DMS53 (cell line): Measurements from ENCODE around the gene ZNHIT2.

ENCODE experiments used
- DNase-seq: peaks from one replicate; lab custom pipeline; 2025; lab: John Stamatoyannopoulos, UW

The ZNHIT2 gene

DNA sequence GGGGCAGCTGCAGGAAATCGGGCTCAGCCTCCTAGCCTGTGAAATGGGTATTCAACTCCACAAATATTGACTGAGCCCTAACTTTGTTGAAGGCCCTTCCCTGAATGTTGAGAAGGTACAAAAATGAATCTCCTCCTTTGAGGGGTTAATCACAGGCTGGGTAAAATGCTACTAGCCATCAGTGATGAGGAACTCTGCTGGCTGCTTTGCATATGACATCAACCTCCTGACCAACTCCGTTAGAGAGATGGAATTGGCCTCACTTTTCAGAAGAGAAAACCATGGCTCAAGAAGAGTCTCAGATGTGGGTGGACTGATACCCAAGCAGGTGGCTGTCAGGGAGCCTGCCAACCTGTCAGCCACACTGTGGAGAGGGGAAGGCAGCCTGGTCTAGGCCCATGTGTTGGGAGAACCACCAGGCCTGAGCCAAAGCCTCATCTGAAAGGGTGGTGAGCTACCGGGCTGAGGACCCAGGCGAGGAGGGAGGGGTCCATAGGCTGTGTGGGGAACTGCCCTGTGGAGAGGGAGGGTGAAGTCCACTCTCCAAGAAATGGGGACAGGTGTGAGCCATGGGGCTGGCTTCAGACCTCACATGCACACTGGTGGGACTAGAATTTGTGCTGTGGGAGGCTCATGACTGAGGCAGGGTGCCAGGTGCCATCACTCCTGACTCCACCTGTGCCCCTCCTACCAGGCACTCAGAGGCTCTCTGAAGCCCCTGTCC lies 45.4 kb downstream of the ZNHIT2 start:
- no peak for DNase-seq

DNA sequence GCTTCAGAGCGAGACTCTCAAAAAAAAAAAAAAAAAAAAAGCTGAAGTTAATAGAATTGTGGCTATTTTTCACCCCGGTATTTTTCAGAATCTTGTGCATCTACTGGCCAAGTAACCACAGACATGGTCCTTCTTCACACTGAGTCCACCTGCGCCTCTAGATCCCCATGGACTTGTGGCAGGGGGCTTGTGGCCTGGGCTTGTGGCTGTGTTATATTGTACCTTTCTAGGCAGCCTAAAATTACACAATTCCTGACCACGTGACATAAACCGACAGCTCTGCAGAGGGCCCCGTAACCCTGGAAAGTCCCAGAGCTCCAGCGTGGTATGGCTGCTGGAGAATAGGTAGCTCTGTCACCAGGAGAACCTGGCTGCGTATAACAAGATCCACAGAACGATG lies 48.3 kb downstream of the ZNHIT2 start:
- peak; percentile 52 for DNase-seq

GRCh38 chr11:65067446-65067845 lies 50.1 kb downstream of the ZNHIT2 start:
- no peak for DNase-seq

DNA sequence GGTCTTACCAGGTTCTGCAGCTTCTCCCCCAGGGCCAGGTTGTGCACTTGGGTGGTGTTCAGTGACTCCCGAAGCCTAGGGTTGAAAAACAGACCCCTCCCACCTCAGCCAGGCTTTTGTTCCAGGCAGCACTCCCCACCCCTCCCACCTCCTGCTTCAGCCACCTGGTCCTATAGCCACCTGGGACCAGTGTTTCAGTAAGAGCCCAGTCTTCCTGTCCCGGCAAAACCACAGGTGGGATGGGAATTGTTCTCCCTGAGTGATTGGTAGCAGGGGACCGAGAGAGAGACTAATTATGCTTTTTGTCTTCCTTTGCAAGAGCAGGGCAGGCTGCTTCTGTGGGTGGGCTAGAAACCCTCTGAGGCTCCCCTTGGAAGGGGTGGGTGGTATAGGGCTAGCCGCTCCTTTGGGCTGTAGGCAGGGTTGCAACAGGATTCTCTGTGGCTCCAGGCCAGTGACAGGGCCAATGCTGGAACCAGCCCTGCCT lies 50.7 kb downstream of the ZNHIT2 start:
- DNase-seq = no peak
